A549 (cell line): Measurements from ENCODE around the gene STEAP1B. TPM values are rescaled to one million over a fixed set of nuclear protein-coding genes. Genes with fewer than 3 reads are reported as not detected.

Source experiments
- ATAC-seq, 2 experiments: fragments of 200-7000 bp in 1 of 2; fragments of >200 bp in 1 of 2; cut with Nextera tagmentation in 1 of 2; cut with Tn5 transposase in 1 of 2; 3 replicates each; pipeline versions ENCODE4 v1.8.0 to v1.9.1; 2018 to 2020; ENCODE audit warnings: mild to moderate bottlenecking in 1 of 2, moderate library complexity in 1 of 2
- CTCF ChIA-PET: fragments of 300-600 bp; sonication (Branson Sonifier 250); formaldehyde crosslinking; extraction: SDS; loops from one replicate; lab custom pipeline; 2021; ENCODE audit warnings: antibody characterized with exemption, inconsistent platforms; lab: Yijun Ruan, JAX
- POLR2A ChIA-PET: fragments of 350-600 bp; formaldehyde crosslinking; extraction: SDS; loops from one replicate; lab custom pipeline; 2021; ENCODE audit warnings: antibody characterized with exemption, inconsistent platforms; lab: Yijun Ruan, JAX
- DNase-seq, 2 experiments: peaks; one replicate each; pipeline versions ENCODE4 v3.0.0 to v3.0.0-alpha.2; 2011 to 2016; ENCODE audit warnings: low read depth in 1 of 2, low spot score in 1 of 2
- FAIRE-seq: peaks from 2 replicates; lab custom pipeline; 2011; peaks lifted over from hg19 to GRCh38; lab: Jason Lieb, UNC
- H3K27ac ChIP-seq, 2 experiments: fragments of >200 bp; sonication (Bioruptor Twin); formaldehyde crosslinking; 3 replicates each; pipeline ENCODE4 v1.5.1; 2016 to 2017
- H3K4me1 ChIP-seq: fragments of >200 bp; sonication (Bioruptor Twin); formaldehyde crosslinking; 3 replicates; pipeline ENCODE4 v1.6.1; 2016
- H3K4me2 ChIP-seq: fragments of >200 bp; sonication (Bioruptor Twin); formaldehyde crosslinking; 3 replicates; pipeline ENCODE4 v1.6.1; 2016
- H3K4me3 ChIP-seq: fragments of >200 bp; sonication (Bioruptor Twin); formaldehyde crosslinking; 3 replicates; pipeline ENCODE4 v1.5.1; 2016
- H3K9me3 ChIP-seq: fragments of >200 bp; sonication (Bioruptor Twin); formaldehyde crosslinking; 3 replicates; pipeline ENCODE4 v1.6.1; 2016
- BHLHE40 ChIP-seq: IDR thresholded peaks from 2 replicates; pipeline ENCODE4 v1.6.1; 2012; ENCODE audit warnings: low read depth, low read length, inconsistent platforms
- CBX2 ChIP-seq: fragments of 200-600 bp; sonication (generic); IDR thresholded peaks from 2 replicates; pipeline ENCODE4 v1.6.1; 2016; ENCODE audit warnings: low read depth, mild to moderate bottlenecking, borderline replicate concordance
- CBX8 ChIP-seq: fragments of 200-600 bp; sonication (generic); IDR thresholded peaks from 2 replicates; pipeline ENCODE4 v1.6.1; 2016
- EP300 ChIP-seq, 2 experiments: fragments of >200 bp; sonication (Bioruptor Twin); formaldehyde crosslinking; IDR thresholded peaks; 2 replicates in 1 of 2; 3 replicates in 1 of 2; pipeline ENCODE4 v1.6.1; 2016 to 2017
- ESRRA ChIP-seq: fragments of 150-350 bp; IDR thresholded peaks from 2 replicates; pipeline ENCODE4 v1.6.1; 2014; ENCODE audit warnings: mild to moderate bottlenecking, low read length, borderline replicate concordance
- FOXS1 ChIP-seq: fragments of 250-450 bp; sonication (Bioruptor Pico); IDR thresholded peaks from 2 replicates; pipeline ENCODE4 v1.5.0; 2020; ENCODE audit warnings: mild to moderate bottlenecking, moderate library complexity
- HDAC2 ChIP-seq: fragments of 200-600 bp; sonication (generic); IDR thresholded peaks from 2 replicates; pipeline ENCODE4 v1.6.1; 2016
- HOXA7 ChIP-seq: fragments of 250-450 bp; sonication (Bioruptor Pico); IDR thresholded peaks from 2 replicates; pipeline ENCODE4 v1.5.0; 2020; ENCODE audit warnings: mild to moderate bottlenecking, moderate library complexity
- JUNB ChIP-seq: fragments of >200 bp; sonication (Bioruptor Twin); formaldehyde crosslinking; IDR thresholded peaks from 2 replicates; pipeline ENCODE4 v1.6.1; 2016
- KDM5A ChIP-seq: fragments of 200-600 bp; sonication (generic); IDR thresholded peaks from 2 replicates; pipeline ENCODE4 v1.6.1; 2016; ENCODE audit warnings: antibody characterized with exemption, mild to moderate bottlenecking
- MYC ChIP-seq: IDR thresholded peaks from 2 replicates; pipeline ENCODE4 v1.6.1; 2012; ENCODE audit warnings: mild to moderate bottlenecking, inconsistent platforms, low read length, improper control_type of control experiment, borderline replicate concordance
- NFE2L2 ChIP-seq: fragments of 150-350 bp; conservative IDR thresholded peaks from 2 replicates; pipeline ENCODE4 v1.6.1; 2014; ENCODE audit warnings: low read length
- NR3C1 ChIP-seq: fragments of >200 bp; sonication (Bioruptor Twin); formaldehyde crosslinking; IDR thresholded peaks from 3 replicates; pipeline ENCODE4 v1.6.1; 2017
- PHF8 ChIP-seq: fragments of 200-600 bp; sonication (generic); IDR thresholded peaks from 2 replicates; pipeline ENCODE4 v1.6.1; 2016; ENCODE audit warnings: low read depth, mild to moderate bottlenecking, antibody characterized with exemption, moderate library complexity, borderline replicate concordance
- RAD21 ChIP-seq, 2 experiments: fragments of >200 bp in 1 of 2; sonication (Bioruptor Twin) in 1 of 2; formaldehyde crosslinking in 1 of 2; IDR thresholded peaks in 1 of 2; conservative IDR thresholded peaks in 1 of 2; 2 replicates in 1 of 2; 3 replicates in 1 of 2; pipeline ENCODE4 v1.6.1; 2012 to 2018; ENCODE audit warnings: inconsistent platforms in 1 of 2
- RCOR1 ChIP-seq: fragments of 150-350 bp; IDR thresholded peaks from 2 replicates; pipeline ENCODE4 v1.6.1; 2014; ENCODE audit warnings: antibody characterized with exemption, low read length, low read depth
- RFX5 ChIP-seq: fragments of 450-650 bp; IDR thresholded peaks from 2 replicates; pipeline ENCODE4 v1.7.1; 2014; ENCODE audit warnings: antibody characterized with exemption, mild to moderate bottlenecking, moderate library complexity
- TFCP2L1 ChIP-seq: fragments of 250-450 bp; sonication (Bioruptor Pico); IDR thresholded peaks from 2 replicates; pipeline ENCODE4 v1.5.0; 2021; ENCODE audit warnings: mild to moderate bottlenecking
- ZC3H11A ChIP-seq: fragments of 450-650 bp; IDR thresholded peaks from 2 replicates; pipeline ENCODE4 v1.6.1; 2014; ENCODE audit warnings: antibody characterized with exemption, mild to moderate bottlenecking
- ZFP36 ChIP-seq: fragments of 450-650 bp; IDR thresholded peaks from 2 replicates; pipeline ENCODE4 v1.6.1; 2014; ENCODE audit warnings: borderline replicate concordance; ENCODE audit not compliant: partially characterized antibody
- ZNF302 ChIP-seq: fragments of 250-450 bp; sonication (Bioruptor Pico); IDR thresholded peaks from 2 replicates; pipeline ENCODE4 v1.9.0; 2021; ENCODE audit warnings: inconsistent platforms, mild to moderate bottlenecking, moderate library complexity
- ZSCAN20 ChIP-seq: fragments of 250-450 bp; sonication (Bioruptor Pico); IDR thresholded peaks from 2 replicates; pipeline ENCODE4 v1.8.0; 2022; ENCODE audit warnings: mild to moderate bottlenecking, moderate library complexity
- WGBS: methylation state at CpG from one replicate; pipeline ENCODE4 v1.1.6; 2017; ENCODE audit errors: missing lambda C conversion rate; 5-methylcytosine and 5-hydroxymethylcytosine counted together
- polyA plus RNA-seq, 4 experiments: library from polyadenylated mRNA; depleted of rRNA in 3 of 4; stranded (reverse); fragments of >200 nt; fragmentation: RNase III in 1 of 4; extraction: RNeasy Plus Mini Kit Qiagen cat#74134 plus additional on column Dnase treatment in 1 of 4; gene quantifications; 2 replicates in 3 of 4; 3 replicates in 1 of 4; pipeline ENCODE4 v1.2.3, GENCODE V29; 2011 to 2017
- TF ChIP-seq, protein P1 (sequence below): IDR thresholded peaks from 2 replicates; pipeline ENCODE4 v1.6.1; 2012
- TF ChIP-seq, protein P2 (sequence below): IDR thresholded peaks from 2 replicates; pipeline ENCODE4 v1.6.1; 2012; ENCODE audit warnings: low read depth, borderline replicate concordance

The STEAP1B gene
- polyA plus RNA-seq, 2 of the 4 experiments (the other 2 are of a cell fraction): 0.08 to 0.22 TPM

DNA sequence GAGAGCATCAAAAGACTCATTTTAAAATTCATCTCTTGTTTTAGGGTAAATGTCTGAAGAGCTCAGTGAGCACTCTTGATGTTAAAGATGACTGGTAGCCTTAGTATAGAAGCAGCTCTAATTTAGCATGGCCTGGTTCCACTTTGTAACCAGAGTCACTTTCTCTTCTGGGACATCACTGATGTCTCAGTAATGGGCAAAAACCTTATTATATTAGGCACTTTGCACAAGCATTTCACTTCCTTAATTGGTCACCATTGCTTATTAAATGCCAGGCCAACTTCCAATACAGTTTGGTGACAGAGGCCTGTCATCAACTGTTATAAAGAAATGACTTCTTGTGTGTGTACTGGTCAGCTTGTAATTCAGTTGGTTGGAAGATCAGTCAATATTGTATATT is 53.0 kb downstream of the STEAP1B start:
- FAIRE-seq (no peak), DNase-seq (no peak), ATAC-seq (no peak)
- TF ChIP-seq CBX8 (no peak), ZFP36 (no peak), BHLHE40 (no peak), KDM5A (no peak), JUNB (no peak), CBX2 (no peak), FOXS1 (no peak), ZC3H11A (no peak)
- POLR2A ChIA-PET: no interaction called here
- H3K4me1 ChIP-seq: no peaks in the 10 kb centered on the region
- no peak overlapping the region for H3K4me3 ChIP-seq
- CTCF ChIA-PET: no interaction called here
- H3K27ac ChIP-seq: no peak overlapping the region
- no peak overlapping the region for H3K4me2 ChIP-seq
- H3K9me3 ChIP-seq: no peaks in the 10 kb centered on the region

DNA sequence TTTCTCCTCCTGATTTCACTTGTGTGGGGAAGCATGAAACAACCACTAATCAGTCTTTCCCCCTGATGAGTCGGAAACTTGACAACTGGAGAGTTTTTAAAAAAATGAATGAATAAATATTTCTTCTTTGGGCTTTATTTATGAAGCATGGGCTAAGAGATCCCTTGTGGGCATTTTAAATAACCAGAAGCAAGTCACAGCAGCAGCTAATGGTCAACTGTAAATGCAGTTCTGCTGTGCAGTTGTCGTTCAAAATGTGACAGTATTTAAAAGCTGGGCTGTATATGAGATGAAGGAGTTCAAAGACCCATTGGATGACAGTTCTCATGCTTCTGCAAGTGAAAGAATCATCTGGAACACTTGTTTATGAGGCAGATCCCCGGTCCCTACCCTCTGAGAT is 54.1 kb downstream of the STEAP1B start:
- ChIA-PET POLR2A (no interaction called here), CTCF (no interaction called here)
- DNase-seq (no peak), FAIRE-seq (no peak), ATAC-seq (no peak)
- TF ChIP-seq EP300 (IDR thresholded peaks at IDR 0.05): no peak
- TF ChIP-seq ESRRA: no peak
- no peak for TF ChIP-seq KDM5A
- TF ChIP-seq MYC: no peak
- no peak for TF ChIP-seq TFCP2L1
- no peak for TF ChIP-seq ZSCAN20 (CRISPR knock-in tag)
- no peak for TF ChIP-seq NFE2L2
- TF ChIP-seq HOXA7 (CRISPR knock-in tag): no peak
- no peak for TF ChIP-seq ZNF302 (CRISPR knock-in tag)
- no peak for TF ChIP-seq HDAC2
- TF ChIP-seq RFX5: no peak
- TF ChIP-seq CBX8: no peak
- no peak for TF ChIP-seq ZFP36
- WGBS: 45% methylated on average over 3 of the region's 3 CpGs
- Histone ChIP-seq H3K4me1 (no peaks in the 10 kb centered on the region), H3K4me3 (no peak overlapping the region), H3K4me2 (no peak overlapping the region), H3K27ac (no peak overlapping the region), H3K9me3 (no peaks in the 10 kb centered on the region)

DNA sequence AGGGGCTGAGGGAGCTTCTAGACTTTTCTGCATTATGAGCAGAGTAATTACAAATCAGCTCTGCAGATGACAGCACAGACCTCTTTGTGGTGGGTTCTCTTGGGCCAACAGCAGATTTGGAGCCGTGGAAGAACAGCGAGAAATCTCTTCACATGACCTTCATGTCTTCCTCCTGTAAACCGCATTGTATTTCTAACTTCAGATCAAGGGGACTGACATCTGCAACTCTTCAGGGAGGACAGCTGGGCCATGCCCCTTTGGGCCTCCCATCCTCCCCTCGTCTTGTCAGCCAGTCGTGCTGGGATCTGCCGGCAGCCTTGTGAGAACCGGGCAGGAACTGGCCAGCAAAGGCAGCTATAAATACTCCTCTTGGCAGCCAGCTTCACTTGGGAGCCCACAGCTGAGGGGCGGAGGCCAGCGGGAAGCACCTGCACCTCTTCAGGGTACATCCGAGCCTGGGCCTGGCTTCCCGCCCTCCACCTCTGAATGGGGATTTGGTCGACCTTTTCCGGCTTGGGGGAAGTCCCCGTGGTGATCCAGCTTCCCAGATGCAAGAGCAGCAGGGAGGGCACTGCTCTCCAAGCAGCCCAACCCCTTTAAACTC is 54.7 kb downstream of the STEAP1B start:
- H3K9me3 ChIP-seq: no peaks in the 10 kb centered on the region
- WGBS: 51% methylated on average over 8 of the region's 14 CpGs
- DNase-seq (no peak), FAIRE-seq (no peak), ATAC-seq (no peak)
- H3K4me2 ChIP-seq: no peak overlapping the region
- ChIA-PET POLR2A (no interaction called here), CTCF (interaction anchor here (0.5 to 1.0 kb wide), 4 partner anchors 8 to 881 kb away, joined by 3 read pairs; no protein-coding TSS in a partner anchor)
- no peak overlapping the region for H3K4me3 ChIP-seq
- H3K4me1 ChIP-seq: no peaks in the 10 kb centered on the region
- no peak overlapping the region for H3K27ac ChIP-seq
- TF ChIP-seq EP300 (IDR thresholded peaks at IDR 0.05) (no peak), ZFP36 (no peak), CBX2 (no peak), PHF8 (no peak), RCOR1 (no peak), RAD21 (conservative IDR thresholded peaks at IDR 0.05 in 1 of 2, IDR thresholded peaks at IDR 0.05 in 1 of 2) (no peak), HDAC2 (no peak), NR3C1 (no peak)
- TF ChIP-seq, protein P1, sequence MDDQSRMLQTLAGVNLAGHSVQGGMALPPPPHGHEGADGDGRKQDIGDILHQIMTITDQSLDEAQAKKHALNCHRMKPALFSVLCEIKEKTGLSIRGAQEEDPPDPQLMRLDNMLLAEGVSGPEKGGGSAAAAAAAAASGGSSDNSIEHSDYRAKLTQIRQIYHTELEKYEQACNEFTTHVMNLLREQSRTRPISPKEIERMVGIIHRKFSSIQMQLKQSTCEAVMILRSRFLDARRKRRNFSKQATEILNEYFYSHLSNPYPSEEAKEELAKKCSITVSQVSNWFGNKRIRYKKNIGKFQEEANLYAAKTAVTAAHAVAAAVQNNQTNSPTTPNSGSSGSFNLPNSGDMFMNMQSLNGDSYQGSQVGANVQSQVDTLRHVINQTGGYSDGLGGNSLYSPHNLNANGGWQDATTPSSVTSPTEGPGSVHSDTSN: no peak
- TF ChIP-seq, protein P2, sequence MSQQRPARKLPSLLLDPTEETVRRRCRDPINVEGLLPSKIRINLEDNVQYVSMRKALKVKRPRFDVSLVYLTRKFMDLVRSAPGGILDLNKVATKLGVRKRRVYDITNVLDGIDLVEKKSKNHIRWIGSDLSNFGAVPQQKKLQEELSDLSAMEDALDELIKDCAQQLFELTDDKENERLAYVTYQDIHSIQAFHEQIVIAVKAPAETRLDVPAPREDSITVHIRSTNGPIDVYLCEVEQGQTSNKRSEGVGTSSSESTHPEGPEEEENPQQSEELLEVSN: no peak
- TF ChIP-seq, all 56 proteins: peak for 0
